Measurements from ENCODE around the gene STAP2.

DNA sequence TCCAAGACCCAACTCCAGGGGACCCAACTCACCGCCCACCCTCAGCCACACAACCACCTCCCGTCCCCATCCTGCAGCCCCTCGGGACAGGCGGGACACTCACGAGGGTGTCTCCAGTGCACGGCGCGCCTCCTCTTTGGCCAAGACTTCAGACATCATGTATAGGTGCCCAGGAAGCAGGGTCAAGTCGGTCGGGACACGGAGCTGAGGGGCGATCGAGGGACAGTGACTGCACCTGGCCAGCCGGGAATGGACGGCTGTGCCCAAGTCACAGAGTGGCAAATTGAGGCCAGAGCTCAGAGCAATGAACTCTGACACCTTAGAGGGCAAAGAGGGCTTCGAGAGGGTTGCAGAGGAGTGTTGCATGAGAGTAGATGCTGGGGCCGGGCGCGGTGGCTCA, 8.8 kb downstream of the STAP2 start:
- TF ChIP-seq POLR2A (IDR thresholded peaks at IDR 0.05; ENCODE audit: low read depth, low read length) = no peak
- TF ChIP-seq, protein P1, sequence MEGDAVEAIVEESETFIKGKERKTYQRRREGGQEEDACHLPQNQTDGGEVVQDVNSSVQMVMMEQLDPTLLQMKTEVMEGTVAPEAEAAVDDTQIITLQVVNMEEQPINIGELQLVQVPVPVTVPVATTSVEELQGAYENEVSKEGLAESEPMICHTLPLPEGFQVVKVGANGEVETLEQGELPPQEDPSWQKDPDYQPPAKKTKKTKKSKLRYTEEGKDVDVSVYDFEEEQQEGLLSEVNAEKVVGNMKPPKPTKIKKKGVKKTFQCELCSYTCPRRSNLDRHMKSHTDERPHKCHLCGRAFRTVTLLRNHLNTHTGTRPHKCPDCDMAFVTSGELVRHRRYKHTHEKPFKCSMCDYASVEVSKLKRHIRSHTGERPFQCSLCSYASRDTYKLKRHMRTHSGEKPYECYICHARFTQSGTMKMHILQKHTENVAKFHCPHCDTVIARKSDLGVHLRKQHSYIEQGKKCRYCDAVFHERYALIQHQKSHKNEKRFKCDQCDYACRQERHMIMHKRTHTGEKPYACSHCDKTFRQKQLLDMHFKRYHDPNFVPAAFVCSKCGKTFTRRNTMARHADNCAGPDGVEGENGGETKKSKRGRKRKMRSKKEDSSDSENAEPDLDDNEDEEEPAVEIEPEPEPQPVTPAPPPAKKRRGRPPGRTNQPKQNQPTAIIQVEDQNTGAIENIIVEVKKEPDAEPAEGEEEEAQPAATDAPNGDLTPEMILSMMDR (IDR thresholded peaks at IDR 0.05; ENCODE audit: extremely low read depth in 1 of 2, insufficient read depth in 1 of 2, low read depth in 1 of 2, low read length in 2 of 2) = no peak
- TF ChIP-seq POLR2AphosphoS5 (IDR thresholded peaks at IDR 0.05; ENCODE audit: insufficient read depth, low read depth, low read length) = no peak
